ENCODE measurements around the gene COL20A1. TPM values are rescaled to one million over a fixed set of nuclear protein-coding genes. Genes with fewer than 3 reads are reported as not detected.
"Not testable (repeated sequence)": the region's sequence is repeated elsewhere in the genome, so short reads cannot be mapped to it uniquely, and the experiment has no call there.

COL20A1 gene
- total RNA-seq, 1 donor from 2014 or later, result not detected

GRCh38 chr20:63330940-63331339 lies 38.0 kb downstream of the COL20A1 start:
- Mint-ChIP-seq H3K4me1 (ENCODE audit: unreplicated experiment) (peaks cover 5% of the 10 kb centered on the region), H3K9me3 (ENCODE audit: unreplicated experiment) (peaks cover 3% of the 10 kb centered on the region), H3K4me3 (ENCODE audit: unreplicated experiment) (no peak overlapping the region), H3K27me3 (ENCODE audit: unreplicated experiment) (peaks cover 8% of the 10 kb centered on the region), H3K36me3 (ENCODE audit: unreplicated experiment) (no peaks in the 10 kb centered on the region), H3K27ac (ENCODE audit: unreplicated experiment) (no peak overlapping the region)
- no peak for DNase-seq (ENCODE audit: extremely low spot score, unreplicated experiment)
- no peak for TF ChIP-seq CTCF (IDR thresholded peaks at IDR 0.05)

DNA sequence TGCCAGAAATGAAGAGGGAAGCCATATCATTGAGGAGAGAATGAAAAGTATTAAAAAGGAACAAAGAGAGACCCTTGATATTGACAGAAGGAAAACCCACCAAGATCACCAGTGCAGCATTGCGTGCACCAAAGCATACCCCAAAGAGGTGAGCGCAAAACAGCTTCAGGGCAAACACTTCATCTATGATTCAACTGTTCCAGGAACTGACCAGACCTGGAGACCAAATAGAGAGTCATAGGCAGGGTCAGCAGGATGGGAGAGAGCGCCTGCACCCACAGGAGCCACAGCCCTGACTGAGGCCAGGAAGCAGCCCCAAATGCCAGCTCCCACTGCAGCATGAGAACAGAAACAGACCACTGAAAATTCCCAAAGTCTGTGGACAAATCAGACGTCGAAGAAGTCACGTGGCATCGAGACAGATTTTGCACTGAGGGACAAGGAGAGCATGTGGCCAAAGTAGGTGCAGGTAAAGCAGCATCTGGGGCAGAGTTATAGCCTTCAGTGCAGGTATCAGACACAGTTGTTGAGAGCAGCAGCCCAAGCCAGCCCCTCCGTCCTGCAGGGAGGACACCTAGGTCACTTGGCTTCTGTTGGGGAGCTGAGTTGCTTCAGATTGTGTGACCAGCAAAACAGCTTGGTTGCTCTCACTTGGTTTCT lies 38.9 kb downstream of the COL20A1 start:
- Mint-ChIP-seq H3K4me1 (ENCODE audit: unreplicated experiment) (peaks cover 9% of the 10 kb centered on the region), H3K27me3 (ENCODE audit: unreplicated experiment) (peaks cover 12% of the 10 kb centered on the region), H3K36me3 (ENCODE audit: unreplicated experiment) (no peaks in the 10 kb centered on the region), H3K27ac (ENCODE audit: unreplicated experiment) (no peak overlapping the region), H3K4me3 (ENCODE audit: unreplicated experiment) (no peak overlapping the region), H3K9me3 (ENCODE audit: unreplicated experiment) (peaks cover 3% of the 10 kb centered on the region)
- no peak for DNase-seq (ENCODE audit: extremely low spot score, unreplicated experiment)
- no peak for TF ChIP-seq CTCF (IDR thresholded peaks at IDR 0.05)

DNA sequence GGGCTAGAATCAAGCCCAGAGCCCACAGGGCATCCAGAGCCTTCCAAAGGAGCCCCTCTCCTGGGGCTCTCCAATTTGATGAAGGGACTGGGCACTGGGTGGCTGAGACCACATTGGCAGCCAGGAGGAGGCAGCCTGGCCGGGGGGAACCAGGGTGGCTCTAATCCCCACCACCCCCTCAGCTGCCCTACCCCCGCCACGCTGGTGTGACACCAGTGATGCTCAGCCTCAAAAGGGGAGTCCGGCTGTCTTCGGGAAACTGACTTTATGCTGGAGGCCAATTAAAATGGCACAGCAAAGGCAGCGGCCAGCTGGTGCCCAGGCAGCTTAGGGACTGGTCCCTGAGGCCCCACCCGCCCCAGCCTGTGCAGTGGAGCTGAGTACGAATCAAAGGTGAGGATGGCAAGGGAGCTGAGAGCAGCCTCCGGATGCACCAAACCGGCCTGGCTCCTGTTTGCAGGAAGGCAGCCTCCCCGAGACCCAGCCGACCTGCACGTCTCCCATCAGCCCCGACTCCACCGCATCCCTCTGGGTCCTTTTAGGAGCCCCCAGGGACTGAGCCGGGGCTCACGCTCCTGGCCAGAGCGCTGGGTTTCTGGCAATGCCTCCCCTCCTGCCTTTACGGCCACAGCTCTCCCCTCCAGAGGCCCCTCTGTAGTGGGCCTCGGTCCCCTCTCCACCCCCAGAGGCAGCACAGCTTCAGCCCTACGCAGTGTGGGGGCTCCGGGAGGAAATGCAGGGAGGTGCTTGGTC lies 39.7 kb downstream of the COL20A1 start:
- H3K4me1 Mint-ChIP-seq (ENCODE audit: unreplicated experiment), result peaks cover 17% of the 10 kb centered on the region
- TF ChIP-seq CTCF (IDR thresholded peaks at IDR 0.05), result no peak
- peaks cover 15% of the 10 kb centered on the region for H3K27me3 Mint-ChIP-seq (ENCODE audit: unreplicated experiment)
- H3K9me3 Mint-ChIP-seq (ENCODE audit: unreplicated experiment), result peaks cover 3% of the 10 kb centered on the region
- no peak overlapping the region for H3K4me3 Mint-ChIP-seq (ENCODE audit: unreplicated experiment)
- no peak overlapping the region for H3K27ac Mint-ChIP-seq (ENCODE audit: unreplicated experiment)
- H3K36me3 Mint-ChIP-seq (ENCODE audit: unreplicated experiment), result no peaks in the 10 kb centered on the region
- DNase-seq (ENCODE audit: extremely low spot score, unreplicated experiment), result no peak

DNA sequence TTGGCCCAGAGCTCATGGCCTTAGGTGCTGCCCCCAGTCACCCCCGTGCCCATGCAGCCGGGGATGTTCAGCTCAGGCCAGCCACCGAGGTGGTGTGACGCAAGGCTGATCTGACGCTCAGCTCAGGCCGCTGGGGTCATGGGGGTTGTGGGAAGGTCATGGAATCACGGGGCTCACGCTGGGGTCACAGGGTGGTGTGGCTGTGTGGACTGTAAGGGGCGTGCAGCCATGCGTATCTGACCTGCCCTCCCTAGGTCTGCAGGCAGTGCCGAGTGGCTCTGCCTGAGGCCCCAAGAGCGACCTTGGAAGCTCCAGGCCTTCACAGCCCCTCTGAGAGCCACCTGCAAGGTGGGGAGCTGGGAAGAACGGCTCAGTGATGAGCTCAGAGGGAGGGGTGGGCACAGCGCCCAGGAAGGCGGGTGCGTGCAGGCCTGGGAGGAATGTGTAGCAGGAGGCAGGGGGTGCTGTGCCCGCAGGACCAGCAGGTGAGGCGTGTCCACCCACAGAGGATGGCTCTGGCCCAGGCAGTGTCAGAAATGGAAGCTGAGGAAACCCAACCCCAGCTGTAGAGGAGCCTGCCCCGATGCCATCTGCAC lies 40.4 kb downstream of the COL20A1 start:
- no peaks in the 10 kb centered on the region for H3K36me3 Mint-ChIP-seq (ENCODE audit: unreplicated experiment)
- no peak overlapping the region for H3K27ac Mint-ChIP-seq (ENCODE audit: unreplicated experiment)
- no peak for DNase-seq (ENCODE audit: extremely low spot score, unreplicated experiment)
- H3K27me3 Mint-ChIP-seq (ENCODE audit: unreplicated experiment), result peaks cover 20% of the 10 kb centered on the region
- H3K4me1 Mint-ChIP-seq (ENCODE audit: unreplicated experiment), result peaks cover 24% of the 10 kb centered on the region
- no peak for TF ChIP-seq CTCF (IDR thresholded peaks at IDR 0.05)
- H3K4me3 Mint-ChIP-seq (ENCODE audit: unreplicated experiment), result no peak overlapping the region
- H3K9me3 Mint-ChIP-seq (ENCODE audit: unreplicated experiment), result peaks cover 3% of the 10 kb centered on the region

GRCh38 chr20:63334356-63334755 lies 41.4 kb downstream of the COL20A1 start:
- no peak overlapping the region for H3K27ac Mint-ChIP-seq (ENCODE audit: unreplicated experiment)

GRCh38 chr20:63335060-63335459 lies 42.1 kb downstream of the COL20A1 start:
- H3K4me3 Mint-ChIP-seq (ENCODE audit: unreplicated experiment); H3K27ac Mint-ChIP-seq (ENCODE audit: unreplicated experiment); H3K9me3 Mint-ChIP-seq (ENCODE audit: unreplicated experiment); H3K36me3 Mint-ChIP-seq (ENCODE audit: unreplicated experiment); DNase-seq (ENCODE audit: extremely low spot score, unreplicated experiment): not testable (repeated sequence)
- Mint-ChIP-seq H3K27me3 (ENCODE audit: unreplicated experiment) (peaks cover 30% of the 10 kb centered on the region), H3K4me1 (ENCODE audit: unreplicated experiment) (peaks cover 26% of the 10 kb centered on the region)

More at GRCh38 chr20:63334356-63334755, 41.4 kb downstream of the COL20A1 start:
- DNase-seq (ENCODE audit: extremely low spot score, unreplicated experiment), result no peak
- H3K4me1 Mint-ChIP-seq (ENCODE audit: unreplicated experiment), result peaks cover 26% of the 10 kb centered on the region
- TF ChIP-seq CTCF (IDR thresholded peaks at IDR 0.05), result no peak
- no peak overlapping the region for H3K4me3 Mint-ChIP-seq (ENCODE audit: unreplicated experiment)
- H3K27me3 Mint-ChIP-seq (ENCODE audit: unreplicated experiment), result peaks cover 30% of the 10 kb centered on the region
- H3K9me3 Mint-ChIP-seq (ENCODE audit: unreplicated experiment), result peaks cover 3% of the 10 kb centered on the region
- no peaks in the 10 kb centered on the region for H3K36me3 Mint-ChIP-seq (ENCODE audit: unreplicated experiment)

Measured in osteocyte (in vitro differentiated cells).